ENCODE measurements around the gene FGF8.

Gene FGF8

GRCh38 chr10:101763141-101763846 is 12.6 kb downstream of the FGF8 start:
- Histone ChIP-seq H3K36me3 (ENCODE audit: control insufficient read depth, insufficient read depth, low read length) (no peaks in the 10 kb centered on the region), H3K9me3 (ENCODE audit: control insufficient read depth, insufficient read depth, low read length) (no peaks in the 10 kb centered on the region), H3K4me3 (ENCODE audit: low read depth, low read length) (no peak overlapping the region), H3K9ac (ENCODE audit: low read depth, low read length) (no peak overlapping the region), H3K27me3 (ENCODE audit: control insufficient read depth, insufficient read depth, low read length) (peaks cover 5% of the 10 kb centered on the region), H3K4me1 (ENCODE audit: control insufficient read depth, insufficient read depth, low read length) (no peaks in the 10 kb centered on the region)

- H3K9me3 ChIP-seq (ENCODE audit: control insufficient read depth, insufficient read depth, low read length) = no peaks in the 10 kb centered on the region
- H3K4me3 ChIP-seq (ENCODE audit: low read depth, low read length) = no peak overlapping the region
- peaks cover 6% of the 10 kb centered on the region for H3K27me3 ChIP-seq (ENCODE audit: control insufficient read depth, insufficient read depth, low read length)
- no peaks in the 10 kb centered on the region for H3K36me3 ChIP-seq (ENCODE audit: control insufficient read depth, insufficient read depth, low read length)
- no peaks in the 10 kb centered on the region for H3K4me1 ChIP-seq (ENCODE audit: control insufficient read depth, insufficient read depth, low read length)
- H3K9ac ChIP-seq (ENCODE audit: low read depth, low read length) = no peak overlapping the region
Measured at GRCh38 chr10:101762736-101763135, 13.2 kb downstream of the FGF8 start.

- peaks cover 7% of the 10 kb centered on the region for H3K27me3 ChIP-seq (ENCODE audit: control insufficient read depth, insufficient read depth, low read length)
- no peak overlapping the region for H3K4me3 ChIP-seq (ENCODE audit: low read depth, low read length)
- no peaks in the 10 kb centered on the region for H3K36me3 ChIP-seq (ENCODE audit: control insufficient read depth, insufficient read depth, low read length)
- no peak overlapping the region for H3K9ac ChIP-seq (ENCODE audit: low read depth, low read length)
- H3K9me3 ChIP-seq (ENCODE audit: control insufficient read depth, insufficient read depth, low read length) = no peaks in the 10 kb centered on the region
- H3K4me1 ChIP-seq (ENCODE audit: control insufficient read depth, insufficient read depth, low read length) = no peaks in the 10 kb centered on the region
Measured at GRCh38 chr10:101761226-101761625, 14.7 kb downstream of the FGF8 start.

GRCh38 chr10:101760510-101760909 is 15.4 kb downstream of the FGF8 start:
- Histone ChIP-seq H3K9ac (ENCODE audit: low read depth, low read length) (no peak overlapping the region), H3K4me1 (ENCODE audit: control insufficient read depth, insufficient read depth, low read length) (no peaks in the 10 kb centered on the region), H3K36me3 (ENCODE audit: control insufficient read depth, insufficient read depth, low read length) (no peaks in the 10 kb centered on the region), H3K27me3 (ENCODE audit: control insufficient read depth, insufficient read depth, low read length) (peaks cover 7% of the 10 kb centered on the region), H3K4me3 (ENCODE audit: low read depth, low read length) (no peak overlapping the region), H3K9me3 (ENCODE audit: control insufficient read depth, insufficient read depth, low read length) (no peaks in the 10 kb centered on the region)

GRCh38 chr10:101759309-101760247 is 16.3 kb downstream of the FGF8 start:
- Histone ChIP-seq H3K4me3 (ENCODE audit: low read depth, low read length) (no peak overlapping the region), H3K27me3 (ENCODE audit: control insufficient read depth, insufficient read depth, low read length) (peaks cover 7% of the 10 kb centered on the region), H3K4me1 (ENCODE audit: control insufficient read depth, insufficient read depth, low read length) (no peaks in the 10 kb centered on the region), H3K9me3 (ENCODE audit: control insufficient read depth, insufficient read depth, low read length) (no peaks in the 10 kb centered on the region), H3K9ac (ENCODE audit: low read depth, low read length) (no peak overlapping the region), H3K36me3 (ENCODE audit: control insufficient read depth, insufficient read depth, low read length) (no peaks in the 10 kb centered on the region)

GRCh38 chr10:101758858-101759257 is 17.1 kb downstream of the FGF8 start:
- H3K27me3 ChIP-seq (ENCODE audit: control insufficient read depth, insufficient read depth, low read length) = peaks cover 7% of the 10 kb centered on the region
- H3K9me3 ChIP-seq (ENCODE audit: control insufficient read depth, insufficient read depth, low read length) = no peaks in the 10 kb centered on the region
- H3K4me1 ChIP-seq (ENCODE audit: control insufficient read depth, insufficient read depth, low read length) = no peaks in the 10 kb centered on the region
- no peak overlapping the region for H3K4me3 ChIP-seq (ENCODE audit: low read depth, low read length)
- no peaks in the 10 kb centered on the region for H3K36me3 ChIP-seq (ENCODE audit: control insufficient read depth, insufficient read depth, low read length)
- H3K9ac ChIP-seq (ENCODE audit: low read depth, low read length) = no peak overlapping the region

- no peak overlapping the region for H3K4me3 ChIP-seq (ENCODE audit: low read depth, low read length)
- H3K36me3 ChIP-seq (ENCODE audit: control insufficient read depth, insufficient read depth, low read length) = no peaks in the 10 kb centered on the region
- no peaks in the 10 kb centered on the region for H3K9me3 ChIP-seq (ENCODE audit: control insufficient read depth, insufficient read depth, low read length)
- peaks cover 2% of the 10 kb centered on the region for H3K4me1 ChIP-seq (ENCODE audit: control insufficient read depth, insufficient read depth, low read length)
- no peaks in the 10 kb centered on the region for H3K27me3 ChIP-seq (ENCODE audit: control insufficient read depth, insufficient read depth, low read length)
- no peak overlapping the region for H3K9ac ChIP-seq (ENCODE audit: low read depth, low read length)
Measured at GRCh38 chr10:101752241-101752640, 23.7 kb downstream of the FGF8 start.

GRCh38 chr10:101749047-101750016 is 26.6 kb downstream of the FGF8 start:
- H3K4me1 ChIP-seq (ENCODE audit: control insufficient read depth, insufficient read depth, low read length) = peaks cover 2% of the 10 kb centered on the region
- no peaks in the 10 kb centered on the region for H3K27me3 ChIP-seq (ENCODE audit: control insufficient read depth, insufficient read depth, low read length)
- no peak overlapping the region for H3K4me3 ChIP-seq (ENCODE audit: low read depth, low read length)
- no peaks in the 10 kb centered on the region for H3K9me3 ChIP-seq (ENCODE audit: control insufficient read depth, insufficient read depth, low read length)
- H3K36me3 ChIP-seq (ENCODE audit: control insufficient read depth, insufficient read depth, low read length) = no peaks in the 10 kb centered on the region
- no peak overlapping the region for H3K9ac ChIP-seq (ENCODE audit: low read depth, low read length)

GRCh38 chr10:101748496-101748895 is 27.4 kb downstream of the FGF8 start:
- H3K4me3 ChIP-seq (ENCODE audit: low read depth, low read length) = no peak overlapping the region
- no peak overlapping the region for H3K9ac ChIP-seq (ENCODE audit: low read depth, low read length)
- no peaks in the 10 kb centered on the region for H3K36me3 ChIP-seq (ENCODE audit: control insufficient read depth, insufficient read depth, low read length)
- H3K9me3 ChIP-seq (ENCODE audit: control insufficient read depth, insufficient read depth, low read length) = no peaks in the 10 kb centered on the region
- peaks cover 2% of the 10 kb centered on the region for H3K4me1 ChIP-seq (ENCODE audit: control insufficient read depth, insufficient read depth, low read length)
- H3K27me3 ChIP-seq (ENCODE audit: control insufficient read depth, insufficient read depth, low read length) = no peaks in the 10 kb centered on the region

- H3K4me3 ChIP-seq (ENCODE audit: low read depth, low read length) = no peak overlapping the region
- H3K36me3 ChIP-seq (ENCODE audit: control insufficient read depth, insufficient read depth, low read length) = no peaks in the 10 kb centered on the region
- H3K27me3 ChIP-seq (ENCODE audit: control insufficient read depth, insufficient read depth, low read length) = peaks cover 4% of the 10 kb centered on the region
- peaks cover 2% of the 10 kb centered on the region for H3K4me1 ChIP-seq (ENCODE audit: control insufficient read depth, insufficient read depth, low read length)
- H3K9me3 ChIP-seq (ENCODE audit: control insufficient read depth, insufficient read depth, low read length) = no peaks in the 10 kb centered on the region
- no peak overlapping the region for H3K9ac ChIP-seq (ENCODE audit: low read depth, low read length)
Measured at GRCh38 chr10:101745074-101745696, 30.7 kb downstream of the FGF8 start.

GRCh38 chr10:101744267-101744666 is 31.6 kb downstream of the FGF8 start:
- Histone ChIP-seq H3K36me3 (ENCODE audit: control insufficient read depth, insufficient read depth, low read length) (no peaks in the 10 kb centered on the region), H3K9ac (ENCODE audit: low read depth, low read length) (no peak overlapping the region), H3K4me1 (ENCODE audit: control insufficient read depth, insufficient read depth, low read length) (peaks cover 2% of the 10 kb centered on the region), H3K4me3 (ENCODE audit: low read depth, low read length) (no peak overlapping the region), H3K9me3 (ENCODE audit: control insufficient read depth, insufficient read depth, low read length) (no peaks in the 10 kb centered on the region), H3K27me3 (ENCODE audit: control insufficient read depth, insufficient read depth, low read length) (peaks cover 4% of the 10 kb centered on the region)
